ENCODE results near the gene SLC4A3.

DNA sequence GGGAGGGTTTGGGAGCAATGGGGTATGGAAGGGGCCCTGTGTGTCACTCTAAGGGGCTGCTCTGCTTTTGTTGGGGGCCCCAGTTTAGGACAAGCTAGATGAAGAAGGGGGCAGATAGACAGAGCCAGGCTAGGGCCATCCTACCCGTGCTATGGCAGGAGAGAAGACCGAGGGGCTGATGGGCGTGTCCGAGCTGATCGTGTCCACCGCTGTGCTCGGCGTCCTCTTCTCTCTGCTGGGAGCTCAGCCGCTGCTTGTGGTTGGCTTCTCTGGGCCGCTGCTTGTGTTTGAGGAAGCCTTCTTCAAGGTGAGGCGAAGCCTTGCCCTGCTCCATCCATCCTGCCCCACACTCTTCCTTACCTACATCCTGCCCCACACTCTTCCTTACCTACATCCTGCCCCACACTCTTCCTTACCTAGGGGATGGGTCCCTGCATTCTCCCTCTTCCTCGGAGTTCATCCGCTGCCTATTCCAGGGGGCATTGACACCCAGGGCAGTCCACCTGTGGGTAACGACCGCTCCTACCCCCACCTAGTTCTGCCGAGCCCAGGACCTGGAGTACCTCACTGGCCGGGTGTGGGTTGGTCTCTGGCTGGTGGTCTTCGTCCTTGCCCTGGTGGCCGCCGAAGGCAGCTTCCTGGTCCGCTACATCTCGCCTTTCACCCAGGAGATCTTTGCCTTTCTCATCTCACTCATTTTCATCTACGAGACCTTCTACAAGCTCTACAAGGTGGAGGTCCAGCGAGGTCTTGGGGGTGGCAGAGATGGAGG lies 8.9 kb downstream of the SLC4A3 start:
- TF ChIP-seq EZH2 (IDR thresholded peaks at IDR 0.05; ENCODE audit: low read length), result no peak
- TF ChIP-seq, protein P1, sequence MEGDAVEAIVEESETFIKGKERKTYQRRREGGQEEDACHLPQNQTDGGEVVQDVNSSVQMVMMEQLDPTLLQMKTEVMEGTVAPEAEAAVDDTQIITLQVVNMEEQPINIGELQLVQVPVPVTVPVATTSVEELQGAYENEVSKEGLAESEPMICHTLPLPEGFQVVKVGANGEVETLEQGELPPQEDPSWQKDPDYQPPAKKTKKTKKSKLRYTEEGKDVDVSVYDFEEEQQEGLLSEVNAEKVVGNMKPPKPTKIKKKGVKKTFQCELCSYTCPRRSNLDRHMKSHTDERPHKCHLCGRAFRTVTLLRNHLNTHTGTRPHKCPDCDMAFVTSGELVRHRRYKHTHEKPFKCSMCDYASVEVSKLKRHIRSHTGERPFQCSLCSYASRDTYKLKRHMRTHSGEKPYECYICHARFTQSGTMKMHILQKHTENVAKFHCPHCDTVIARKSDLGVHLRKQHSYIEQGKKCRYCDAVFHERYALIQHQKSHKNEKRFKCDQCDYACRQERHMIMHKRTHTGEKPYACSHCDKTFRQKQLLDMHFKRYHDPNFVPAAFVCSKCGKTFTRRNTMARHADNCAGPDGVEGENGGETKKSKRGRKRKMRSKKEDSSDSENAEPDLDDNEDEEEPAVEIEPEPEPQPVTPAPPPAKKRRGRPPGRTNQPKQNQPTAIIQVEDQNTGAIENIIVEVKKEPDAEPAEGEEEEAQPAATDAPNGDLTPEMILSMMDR (optimal IDR thresholded peaks at IDR 0.05 in 1 of 3, IDR thresholded peaks at IDR 0.05 in 1 of 3, conservative IDR thresholded peaks at IDR 0.05 in 1 of 3; ENCODE audit: extremely low read depth in 1 of 3, insufficient read depth in 2 of 3, low read length in 3 of 3), result no peak
